Fibroblast of pulmonary artery (primary cell): ENCODE data around the gene ARSB.

Experiments
- DNase-seq: peaks from one replicate; pipeline ENCODE4 v3.0.0-alpha.2; 2010; ENCODE audit warnings: low read depth
- H3K4me3 ChIP-seq: replicated peaks from 2 replicates; pipeline ENCODE4 v1.5.1; 2011; ENCODE audit warnings: low read depth, mild to moderate bottlenecking, control low read depth, low read length, moderate library complexity
- TF ChIP-seq, protein P1 (sequence below): IDR thresholded peaks from 2 replicates; pipeline ENCODE4 v1.5.1; 2011; ENCODE audit warnings: mild to moderate bottlenecking, control low read depth, low read length, inconsistent platforms; ENCODE audit errors: missing control alignments

Gene ARSB

DNA sequence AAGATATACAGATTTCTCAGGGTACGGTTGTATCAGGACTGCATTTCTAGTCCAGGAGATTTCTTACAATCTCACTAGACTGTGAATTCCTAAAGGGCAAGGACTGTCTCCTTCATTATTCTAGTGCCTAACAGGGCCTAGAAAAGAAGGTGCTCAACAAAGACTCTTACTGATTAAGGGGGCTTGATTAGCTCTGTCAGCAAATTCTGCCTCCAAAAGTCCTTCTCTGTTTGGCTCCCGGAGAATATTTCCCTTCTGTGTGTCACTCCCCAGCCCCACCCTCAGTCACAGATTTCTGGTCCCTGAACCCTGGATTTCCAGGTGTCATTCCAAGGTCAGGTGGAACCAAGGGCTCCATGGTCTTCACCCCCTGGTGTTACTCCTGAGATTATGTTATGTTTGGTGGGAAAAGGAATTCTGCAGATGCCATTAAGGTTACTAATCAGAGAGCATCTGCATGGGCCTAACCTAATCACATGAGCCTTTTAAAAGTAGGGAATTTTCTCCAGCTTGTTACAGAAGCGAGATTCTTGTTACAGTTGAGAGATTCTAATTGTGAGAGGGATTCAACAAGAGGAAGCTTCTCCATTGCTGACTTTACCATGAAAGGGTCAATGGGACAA lies 168.9 kb downstream of the ARSB start:
- DNase-seq = no peak
- H3K4me3 ChIP-seq = no peak overlapping the region
- TF ChIP-seq, protein P1, sequence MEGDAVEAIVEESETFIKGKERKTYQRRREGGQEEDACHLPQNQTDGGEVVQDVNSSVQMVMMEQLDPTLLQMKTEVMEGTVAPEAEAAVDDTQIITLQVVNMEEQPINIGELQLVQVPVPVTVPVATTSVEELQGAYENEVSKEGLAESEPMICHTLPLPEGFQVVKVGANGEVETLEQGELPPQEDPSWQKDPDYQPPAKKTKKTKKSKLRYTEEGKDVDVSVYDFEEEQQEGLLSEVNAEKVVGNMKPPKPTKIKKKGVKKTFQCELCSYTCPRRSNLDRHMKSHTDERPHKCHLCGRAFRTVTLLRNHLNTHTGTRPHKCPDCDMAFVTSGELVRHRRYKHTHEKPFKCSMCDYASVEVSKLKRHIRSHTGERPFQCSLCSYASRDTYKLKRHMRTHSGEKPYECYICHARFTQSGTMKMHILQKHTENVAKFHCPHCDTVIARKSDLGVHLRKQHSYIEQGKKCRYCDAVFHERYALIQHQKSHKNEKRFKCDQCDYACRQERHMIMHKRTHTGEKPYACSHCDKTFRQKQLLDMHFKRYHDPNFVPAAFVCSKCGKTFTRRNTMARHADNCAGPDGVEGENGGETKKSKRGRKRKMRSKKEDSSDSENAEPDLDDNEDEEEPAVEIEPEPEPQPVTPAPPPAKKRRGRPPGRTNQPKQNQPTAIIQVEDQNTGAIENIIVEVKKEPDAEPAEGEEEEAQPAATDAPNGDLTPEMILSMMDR = no peak

GRCh38 chr5:78813906-78814530 lies 171.1 kb downstream of the ARSB start:
- no peak for DNase-seq
- H3K4me3 ChIP-seq = no peak overlapping the region
- TF ChIP-seq, protein P1 = no peak

DNA sequence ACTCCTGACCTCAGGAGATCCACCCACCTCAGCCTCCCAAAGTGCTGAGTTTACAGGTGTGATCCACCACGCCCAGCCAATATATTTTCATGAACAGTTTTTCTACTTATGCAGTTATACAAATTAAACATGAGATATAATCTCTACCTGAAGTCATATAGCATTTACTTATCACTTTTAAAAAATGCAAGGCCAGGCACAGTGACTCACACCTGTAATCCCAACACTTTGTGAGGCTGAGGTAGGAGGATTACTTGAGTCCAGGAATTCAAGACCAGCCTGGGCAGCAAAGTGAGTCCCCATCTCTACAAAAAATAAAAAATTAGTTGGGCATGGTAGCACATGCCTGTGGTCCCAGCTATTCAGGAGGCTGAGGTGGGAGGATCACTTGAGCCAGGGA lies 171.8 kb downstream of the ARSB start:
- no peak for DNase-seq
- H3K4me3 ChIP-seq = no peak overlapping the region
- TF ChIP-seq, protein P1 = no peak

DNA sequence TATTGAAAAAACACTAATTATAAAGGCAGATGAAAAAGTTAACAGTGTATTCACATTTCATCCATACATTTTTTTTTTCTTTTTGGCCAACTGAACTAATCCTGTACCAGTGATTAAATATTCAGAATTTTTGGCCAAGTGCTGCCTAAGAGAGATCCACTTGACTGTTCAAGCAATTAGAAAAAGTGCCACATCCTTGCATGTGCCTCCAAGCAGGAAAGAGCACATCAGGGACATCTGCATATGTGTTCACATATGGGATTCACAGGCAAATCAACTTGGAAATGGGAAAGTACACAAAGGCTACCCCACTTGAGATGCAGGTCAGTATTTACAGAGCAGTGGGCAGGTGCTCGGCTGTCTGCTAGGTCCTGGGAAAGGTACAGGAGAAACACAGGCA lies 173.2 kb downstream of the ARSB start:
- TF ChIP-seq, protein P1 = no peak
- no peak for DNase-seq
- H3K4me3 ChIP-seq = no peak overlapping the region

DNA sequence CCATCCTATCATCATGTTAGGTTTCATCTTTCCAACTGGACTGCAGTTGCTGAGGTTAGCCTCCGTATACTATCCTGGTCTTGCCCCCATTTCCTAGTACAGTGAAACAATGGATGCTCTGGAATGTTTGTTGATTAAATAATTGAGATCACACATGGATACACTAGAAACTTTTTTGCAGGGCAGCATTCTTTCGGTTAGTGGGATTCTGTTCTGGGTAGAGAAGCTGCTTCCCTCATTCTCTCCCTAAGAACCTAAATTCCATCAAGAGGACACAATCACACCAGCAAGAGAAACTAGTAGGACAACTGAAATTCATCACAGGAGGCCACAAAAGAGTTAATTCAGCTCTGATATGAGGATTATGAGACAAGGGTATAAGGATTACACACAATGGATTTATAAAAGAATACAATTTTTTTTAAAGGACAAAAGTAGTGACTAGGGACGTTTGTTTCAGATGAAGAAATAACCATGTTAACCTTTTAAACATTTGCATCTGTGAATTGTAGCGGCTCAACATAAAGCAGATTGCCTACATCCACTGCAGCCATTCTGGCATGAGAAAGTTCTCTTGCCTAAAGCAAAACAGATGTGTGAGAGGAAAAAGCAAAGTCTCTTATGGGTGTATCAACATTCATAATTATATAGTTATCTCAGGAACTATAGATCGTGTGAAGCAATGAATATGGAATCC lies 173.8 kb downstream of the ARSB start:
- TF ChIP-seq, protein P1 = no peak

GRCh38 chr5:78810098-78810920 lies 174.8 kb downstream of the ARSB start:
- H3K4me3 ChIP-seq = no peak overlapping the region
- TF ChIP-seq, protein P1 = no peak
- no peak for DNase-seq

More for the DNA sequence above, 173.8 kb downstream of the ARSB start:
- H3K4me3 ChIP-seq = no peak overlapping the region
- DNase-seq = no peak
